HG03064 (cell line): ENCODE results near the gene SNTG2.
"Not testable (repeated sequence)": the region's sequence is repeated elsewhere in the genome, so short reads cannot be mapped to it uniquely, and the experiment has no call there.

Experiments
- ATAC-seq: cut with Tn5 transposase; IDR thresholded peaks from one replicate; pipeline ENCODE4 v1.9.1; 2021; ENCODE audit warnings: low read depth; ENCODE audit not compliant: unreplicated experiment

Gene SNTG2

GRCh38 chr2:1082456-1083205, 132.0 kb downstream of the SNTG2 start:
- no peak for ATAC-seq

- no peak for ATAC-seq
These were observed 137.7 kb downstream of the SNTG2 start for GRCh38 chr2:1088192-1088860.

GRCh38 chr2:1088940-1089339, 138.3 kb downstream of the SNTG2 start:
- ATAC-seq: no peak

- ATAC-seq: no peak
These were observed 141.4 kb downstream of the SNTG2 start for GRCh38 chr2:1091895-1092585.

- ATAC-seq: not testable (repeated sequence)
These were observed 143.0 kb downstream of the SNTG2 start for GRCh38 chr2:1093668-1094067.

GRCh38 chr2:1097101-1097500, 146.5 kb downstream of the SNTG2 start:
- ATAC-seq: no peak

GRCh38 chr2:1099418-1099817, 148.8 kb downstream of the SNTG2 start:
- no peak for ATAC-seq

GRCh38 chr2:1101011-1101782, 150.5 kb downstream of the SNTG2 start:
- no peak for ATAC-seq

- no peak for ATAC-seq
These were observed 151.4 kb downstream of the SNTG2 start for GRCh38 chr2:1101982-1102590.

- ATAC-seq: no peak
These were observed 153.7 kb downstream of the SNTG2 start for GRCh38 chr2:1104364-1104763.

- not testable (repeated sequence) for ATAC-seq
These were observed 155.7 kb downstream of the SNTG2 start for GRCh38 chr2:1106344-1106743.

- no peak for ATAC-seq
These were observed 165.3 kb downstream of the SNTG2 start for GRCh38 chr2:1115843-1116539.

- no peak for ATAC-seq
These were observed 166.9 kb downstream of the SNTG2 start for GRCh38 chr2:1117569-1117968.

- ATAC-seq: no peak
These were observed 174.6 kb downstream of the SNTG2 start for GRCh38 chr2:1125217-1125616.

- no peak for ATAC-seq
These were observed 175.2 kb downstream of the SNTG2 start for GRCh38 chr2:1125633-1126370.

GRCh38 chr2:1129982-1130381, 179.3 kb downstream of the SNTG2 start:
- no peak for ATAC-seq

GRCh38 chr2:1130922-1131321, 180.3 kb downstream of the SNTG2 start:
- no peak for ATAC-seq

- no peak for ATAC-seq
These were observed 181.8 kb downstream of the SNTG2 start for GRCh38 chr2:1132328-1132969.

GRCh38 chr2:1133896-1134295, 183.2 kb downstream of the SNTG2 start:
- not testable (repeated sequence) for ATAC-seq
